GM12873 (cell line): Measurements from ENCODE around the gene IFNGR2.

ENCODE experiments used
- TF ChIP-seq, protein P1 (sequence below): IDR thresholded peaks from 2 replicates; pipeline ENCODE4 v1.5.1; 2012; ENCODE audit warnings: low read depth, mild to moderate bottlenecking, moderate library complexity, low read length, control low read depth; ENCODE audit not compliant: insufficient read depth; ENCODE audit errors: missing control alignments

IFNGR2 gene

GRCh38 chr21:33412832-33413519 is 9.8 kb downstream of the IFNGR2 start:
- TF ChIP-seq, protein P1, sequence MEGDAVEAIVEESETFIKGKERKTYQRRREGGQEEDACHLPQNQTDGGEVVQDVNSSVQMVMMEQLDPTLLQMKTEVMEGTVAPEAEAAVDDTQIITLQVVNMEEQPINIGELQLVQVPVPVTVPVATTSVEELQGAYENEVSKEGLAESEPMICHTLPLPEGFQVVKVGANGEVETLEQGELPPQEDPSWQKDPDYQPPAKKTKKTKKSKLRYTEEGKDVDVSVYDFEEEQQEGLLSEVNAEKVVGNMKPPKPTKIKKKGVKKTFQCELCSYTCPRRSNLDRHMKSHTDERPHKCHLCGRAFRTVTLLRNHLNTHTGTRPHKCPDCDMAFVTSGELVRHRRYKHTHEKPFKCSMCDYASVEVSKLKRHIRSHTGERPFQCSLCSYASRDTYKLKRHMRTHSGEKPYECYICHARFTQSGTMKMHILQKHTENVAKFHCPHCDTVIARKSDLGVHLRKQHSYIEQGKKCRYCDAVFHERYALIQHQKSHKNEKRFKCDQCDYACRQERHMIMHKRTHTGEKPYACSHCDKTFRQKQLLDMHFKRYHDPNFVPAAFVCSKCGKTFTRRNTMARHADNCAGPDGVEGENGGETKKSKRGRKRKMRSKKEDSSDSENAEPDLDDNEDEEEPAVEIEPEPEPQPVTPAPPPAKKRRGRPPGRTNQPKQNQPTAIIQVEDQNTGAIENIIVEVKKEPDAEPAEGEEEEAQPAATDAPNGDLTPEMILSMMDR: no peak

DNA sequence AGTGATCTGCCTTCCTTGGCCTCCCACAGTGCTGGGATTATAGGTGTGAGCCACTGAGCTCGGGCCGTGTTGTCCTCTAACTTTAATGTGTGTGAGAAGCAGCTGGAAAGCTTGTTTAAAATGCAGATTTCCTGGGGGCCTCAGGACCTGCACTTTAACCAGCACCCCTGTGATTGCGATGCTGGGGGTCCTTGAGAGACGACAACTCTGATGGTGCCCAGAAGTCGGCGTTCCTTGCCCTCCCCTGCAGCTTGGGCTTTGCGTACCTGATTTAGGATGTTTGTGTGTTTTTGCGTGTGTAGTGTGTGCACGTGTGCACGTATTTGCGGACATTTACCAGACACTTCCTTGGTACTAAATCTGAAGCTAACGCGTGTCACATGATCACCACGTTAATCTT is 10.9 kb downstream of the IFNGR2 start:
- TF ChIP-seq, protein P1: no peak

- TF ChIP-seq, protein P1: no peak
Observed at GRCh38 chr21:33414926-33415325, 11.7 kb downstream of the IFNGR2 start.

- TF ChIP-seq, protein P1: no peak
Observed at GRCh38 chr21:33418691-33419090, 15.5 kb downstream of the IFNGR2 start.

DNA sequence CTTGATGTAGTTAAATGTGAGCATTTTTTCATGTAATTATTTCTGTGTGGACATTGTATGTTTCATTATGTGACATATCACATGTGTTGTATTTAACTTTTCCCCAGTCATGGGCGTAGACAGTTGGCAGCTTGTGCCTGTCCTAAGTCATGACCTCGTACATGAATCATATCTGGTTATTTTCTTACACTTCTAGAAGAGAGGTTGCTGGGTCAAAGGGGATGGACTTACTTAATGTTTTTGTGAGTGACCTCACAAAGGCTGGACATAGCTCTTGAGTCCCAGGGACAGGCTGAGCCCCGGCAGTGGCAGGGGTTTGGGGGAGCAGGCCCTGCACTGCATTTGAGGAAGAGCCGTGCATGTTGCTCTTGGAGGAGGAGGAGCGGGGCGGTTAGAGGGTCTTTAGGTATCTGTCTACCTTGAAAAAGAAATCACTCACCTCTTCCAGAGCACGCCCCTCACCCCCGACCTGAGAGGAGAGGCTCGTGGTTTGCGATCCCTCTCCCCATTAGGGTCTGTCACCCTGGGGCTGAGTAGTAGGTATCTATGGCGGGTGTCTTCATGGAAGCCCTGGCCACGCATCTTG is 16.4 kb downstream of the IFNGR2 start:
- TF ChIP-seq, protein P1: no peak

DNA sequence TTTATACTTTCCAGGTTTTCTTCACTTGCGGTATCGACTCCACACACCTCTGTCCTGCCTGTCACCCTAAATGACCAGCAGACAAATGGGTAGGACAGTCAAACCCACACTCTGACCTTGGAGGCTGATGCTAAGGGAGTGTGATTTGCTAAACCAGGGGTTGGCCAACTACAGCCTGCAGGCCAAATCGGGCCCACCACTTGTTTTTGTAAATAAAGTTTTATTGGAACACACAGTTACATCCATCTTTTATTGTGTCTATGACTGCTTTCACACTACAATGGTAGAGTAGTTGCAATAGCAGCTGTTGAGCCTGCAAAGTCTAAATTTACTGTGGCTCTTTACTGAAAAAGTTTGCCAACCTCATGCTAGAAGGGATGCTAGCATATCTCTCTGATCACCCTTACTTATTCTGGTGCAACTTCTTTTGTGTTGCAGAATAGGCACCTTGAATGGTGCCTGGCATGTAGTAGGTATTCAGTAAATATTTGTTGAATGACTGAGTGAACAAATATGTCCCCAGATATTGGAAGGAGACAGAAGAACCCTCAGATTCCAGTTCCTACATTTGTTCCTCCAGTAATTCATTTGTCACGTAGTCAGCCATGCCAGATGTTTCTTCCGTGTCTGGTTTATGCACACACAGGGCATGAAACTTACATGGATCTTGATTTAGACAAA is 18.6 kb downstream of the IFNGR2 start:
- TF ChIP-seq, protein P1: no peak

DNA sequence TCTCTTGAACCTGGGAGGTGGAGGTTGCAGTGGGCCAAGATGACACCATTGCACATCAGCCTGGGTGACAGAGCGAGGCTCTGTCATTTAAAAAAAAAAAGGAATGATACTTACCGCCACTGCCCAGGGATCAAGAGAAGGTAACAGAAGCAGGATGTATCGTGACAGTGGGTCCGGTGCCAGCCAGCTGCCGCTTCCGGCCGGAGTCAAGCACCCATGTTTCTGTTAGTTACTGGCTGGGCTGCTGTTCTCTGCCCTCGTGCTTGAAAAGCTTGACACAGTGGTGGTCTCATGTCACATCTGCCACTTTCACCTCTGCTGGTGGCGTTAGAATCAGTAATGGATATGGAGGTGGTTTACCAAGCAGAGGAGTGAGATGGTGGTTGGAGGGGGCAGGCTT is 21.0 kb downstream of the IFNGR2 start:
- TF ChIP-seq, protein P1: no peak
